DMS 273 (cell line): ENCODE data around the gene IPO4.

ENCODE experiments used
- DNase-seq: peaks from one replicate; lab custom pipeline; 2025; ENCODE audit not compliant: unreplicated experiment; lab: John Stamatoyannopoulos, UW

IPO4 gene

GRCh38 chr14:24178399-24179178 lies 10.0 kb downstream of the IPO4 start:
- peak; percentile 66 for DNase-seq

- no peak for DNase-seq
Measured at GRCh38 chr14:24177891-24178290, 10.7 kb downstream of the IPO4 start.

GRCh38 chr14:24177041-24177825 lies 11.4 kb downstream of the IPO4 start:
- DNase-seq: no peak

GRCh38 chr14:24176599-24176998 lies 12.0 kb downstream of the IPO4 start:
- DNase-seq: no peak

- peak; percentile 54 for DNase-seq
Measured at GRCh38 chr14:24172871-24173281, 15.7 kb downstream of the IPO4 start.

- peak; percentile 75 for DNase-seq
Measured at GRCh38 chr14:24172261-24172860, 16.3 kb downstream of the IPO4 start.

GRCh38 chr14:24171422-24172260 lies 17.0 kb downstream of the IPO4 start, which contains the start of gene REC8:
TSS of gene REC8 (plus strand) at chr14:24172080. CDS start at chr14:24172553, 473 bp downstream.
- peak; percentile 99 for DNase-seq

GRCh38 chr14:24167469-24168114 lies 21.0 kb downstream of the IPO4 start:
- DNase-seq: no peak

GRCh38 chr14:24165785-24166184 lies 22.8 kb downstream of the IPO4 start:
- DNase-seq: no peak

GRCh38 chr14:24164518-24164991 lies 24.1 kb downstream of the IPO4 start:
- DNase-seq: no peak

- DNase-seq: no peak
Measured at GRCh38 chr14:24162093-24162492, 26.5 kb downstream of the IPO4 start.

- DNase-seq: peak; percentile 98
Measured at GRCh38 chr14:24160850-24161804, 27.5 kb downstream of the IPO4 start, which contains the start of gene IRF9. TSS of gene IRF9 (plus strand) at chr14:24161265. CDS start at chr14:24162145, 880 bp downstream.

GRCh38 chr14:24160499-24160849 lies 28.1 kb downstream of the IPO4 start:
- DNase-seq: no peak

- no peak for DNase-seq
Measured at GRCh38 chr14:24159777-24160498, 28.7 kb downstream of the IPO4 start.

GRCh38 chr14:24157331-24157730 lies 31.3 kb downstream of the IPO4 start:
- no peak for DNase-seq

- no peak for DNase-seq
Measured at GRCh38 chr14:24156840-24157239, 31.8 kb downstream of the IPO4 start.

- DNase-seq: peak; percentile 42
Measured at GRCh38 chr14:24155100-24155499, 33.5 kb downstream of the IPO4 start.

- no peak for DNase-seq
Measured at GRCh38 chr14:24151404-24152080, 37.1 kb downstream of the IPO4 start.
